NB4 (cell line): ENCODE data around the gene AKR1A1.
A peak's percentile ranks its signal among the peaks of the same experiment; 100 is the strongest.

Source experiments
- CTCF ChIP-seq: IDR thresholded peaks from one replicate; pipeline ENCODE4 v1.5.1; 2012; ENCODE audit warnings: low read depth, low read length
- MAX ChIP-seq: IDR thresholded peaks from 2 replicates; pipeline ENCODE4 v1.6.1; 2011; ENCODE audit warnings: low read depth, low read length
- MYC ChIP-seq: IDR thresholded peaks from 2 replicates; pipeline ENCODE4 v1.6.1; 2011; ENCODE audit warnings: low read depth, low read length
- POLR2A ChIP-seq: IDR thresholded peaks from 2 replicates; pipeline ENCODE4 v1.6.1; 2011; ENCODE audit warnings: mild to moderate bottlenecking; ENCODE audit not compliant: insufficient read length; ENCODE audit errors: extremely low read depth

GRCh38 chr1:45569962-45570581 is 19.4 kb downstream of the AKR1A1 start:
- TF ChIP-seq CTCF, result peak; percentile 97
- peak; percentile 88 for TF ChIP-seq MAX
- TF ChIP-seq POLR2A, result no peak
- TF ChIP-seq MYC, result peak; percentile 13; the same call in 1 of the 2 replicates
